Glomerular visceral epithelial cell (primary cell): ENCODE results near the gene CDK6.

Experiments used
- DNase-seq: peaks from one replicate; pipeline ENCODE4 v3.0.0-alpha.2; 2016; ENCODE audit errors: extremely low spot score

The CDK6 gene

GRCh38 chr7:92845736-92846135 is 9.4 kb upstream of the CDK6 start:
- DNase-seq, result no peak

- no peak for DNase-seq
These were observed 7.4 kb upstream of the CDK6 start for GRCh38 chr7:92843781-92844180.

GRCh38 chr7:92843034-92843760 is 6.8 kb upstream of the CDK6 start:
- peak; percentile 11 for DNase-seq

GRCh38 chr7:92841192-92841591 is 4.8 kb upstream of the CDK6 start:
- no peak for DNase-seq

GRCh38 chr7:92840316-92840715 is 3.9 kb upstream of the CDK6 start:
- no peak for DNase-seq

- DNase-seq, result no peak
These were observed 3.5 kb upstream of the CDK6 start for GRCh38 chr7:92839901-92840300.

- no peak for DNase-seq
These were observed 2.6 kb upstream of the CDK6 start for GRCh38 chr7:92838934-92839333.

- peak; percentile 37 for DNase-seq
These were observed 802 bp upstream of the CDK6 start for GRCh38 chr7:92837000-92837749.

- DNase-seq, result peak; percentile 35
These were observed 403 bp downstream of the CDK6 start for GRCh38 chr7:92835851-92836488.

GRCh38 chr7:92835261-92835850 is 1.0 kb downstream of the CDK6 start:
- peak; percentile 72 for DNase-seq

- DNase-seq, result peak; percentile 29
These were observed 1.7 kb downstream of the CDK6 start for GRCh38 chr7:92834507-92835260.

GRCh38 chr7:92833766-92834506 is 2.4 kb downstream of the CDK6 start:
- peak; percentile 81 for DNase-seq

- peak; percentile 85 for DNase-seq
These were observed 3.2 kb downstream of the CDK6 start for GRCh38 chr7:92833024-92833765.

- no peak for DNase-seq
These were observed 3.8 kb downstream of the CDK6 start for GRCh38 chr7:92832534-92833023.

- DNase-seq, result peak; percentile 88
These were observed 4.4 kb downstream of the CDK6 start for GRCh38 chr7:92831716-92832533.

- peak; percentile 25 for DNase-seq
These were observed 5.8 kb downstream of the CDK6 start for GRCh38 chr7:92830532-92831110.

GRCh38 chr7:92830027-92830426 is 6.3 kb downstream of the CDK6 start:
- no peak for DNase-seq

- peak; percentile 38 for DNase-seq
These were observed 8.8 kb downstream of the CDK6 start for GRCh38 chr7:92827464-92828120.
